ENCODE data around the gene SSC4D.

GRCh38 chr7:76359111-76359977 lies 50.2 kb downstream of the SSC4D start:
- TF ChIP-seq CTCF (IDR thresholded peaks at IDR 0.05) (peak in 5 of 7 experiments; percentile 53 to 90 (median 68)), POLR2A (IDR thresholded peaks at IDR 0.05) (no peak), POLR2AphosphoS5 (IDR thresholded peaks at IDR 0.05) (peak in 2 of 3 donors; percentile 29 to 71), EP300 (IDR thresholded peaks at IDR 0.05) (peak; percentile 47)
